Panc1 (cell line): ENCODE data around the gene A2M. TPM values are rescaled to one million over a fixed set of nuclear protein-coding genes. Genes with fewer than 3 reads are reported as not detected.
A peak's percentile ranks its signal among the peaks of the same experiment; 100 is the strongest.

Experiments
- ATAC-seq: fragments of 200-7000 bp; cut with Tn5 transposase; 2 replicates; pipeline ENCODE4 v1.9.1; 2020; ENCODE audit warnings: mild to moderate bottlenecking, moderate library complexity
- BruUV-seq: library from RNA; stranded (reverse); fragments of 400-500 nt; replicated peaks from 2 replicates; lab custom pipeline; 2021; lab: Mats Ljungman, UMichigan
- CTCF ChIA-PET: fragments of 300-600 bp; sonication (Branson Sonifier 250); formaldehyde crosslinking; loops from one replicate; lab custom pipeline; 2022; ENCODE audit warnings: antibody characterized with exemption; lab: Charles Lee
- POLR2A ChIA-PET: fragments of 300-600 bp; sonication (Branson Sonifier 250); formaldehyde crosslinking; loops from one replicate; lab custom pipeline; 2022; ENCODE audit warnings: antibody characterized with exemption; lab: Charles Lee
- DNase-seq: peaks from one replicate; pipeline ENCODE4 v3.0.0-alpha.2; 2010; ENCODE audit warnings: low read depth, low spot score
- H3K27ac ChIP-seq: 2 replicates; pipeline ENCODE4 v1.5.1; 2011; ENCODE audit warnings: mild to moderate bottlenecking, low read length, inconsistent platforms
- H3K27me3 ChIP-seq: fragments of 200-500 bp; sonication (Bioruptor generic); 2 replicates; pipeline ENCODE4 v1.6.0; 2014; ENCODE audit warnings: low read length, inconsistent platforms; ENCODE audit not compliant: control insufficient read depth, insufficient read depth
- H3K36me3 ChIP-seq: fragments of 200-500 bp; sonication (Bioruptor generic); 2 replicates; pipeline ENCODE4 v1.5.1; 2014; ENCODE audit warnings: inconsistent platforms, mild to moderate bottlenecking, low read length, moderate library complexity; ENCODE audit not compliant: control insufficient read depth, insufficient read depth
- H3K4me1 ChIP-seq: 2 replicates; pipeline ENCODE4 v1.5.1; 2011; ENCODE audit warnings: inconsistent platforms, mild to moderate bottlenecking, low read length, moderate library complexity; ENCODE audit not compliant: control insufficient read depth, insufficient read depth
- H3K4me3 ChIP-seq, 2 experiments: 2 replicates each; pipeline ENCODE4 v1.5.1; 2011 to 2012; ENCODE audit warnings: low read depth in 2 of 2, low read length in 2 of 2, mild to moderate bottlenecking in 2 of 2, inconsistent platforms in 1 of 2, moderate library complexity in 1 of 2
- H3K9me3 ChIP-seq: fragments of 200-500 bp; sonication (Bioruptor generic); 2 replicates; pipeline ENCODE4 v1.5.1; 2014; ENCODE audit warnings: low read depth, mild to moderate bottlenecking, inconsistent platforms, low read length, moderate library complexity; ENCODE audit not compliant: control insufficient read depth, insufficient read depth
- CTCF ChIP-seq: fragments of 450-650 bp; IDR thresholded peaks from 2 replicates; pipeline ENCODE4 v1.5.1; 2017; ENCODE audit warnings: mild to moderate bottlenecking
- POLR2AphosphoS5 ChIP-seq: IDR thresholded peaks from 2 replicates; pipeline ENCODE4 v1.6.1; 2012; ENCODE audit warnings: mild to moderate bottlenecking, low read depth, low read length, moderate library complexity
- REST ChIP-seq, 2 experiments: IDR thresholded peaks; 2 replicates each; pipeline ENCODE4 v1.6.1; 2011 to 2012; ENCODE audit warnings: low read depth in 2 of 2, control low read depth in 1 of 2, low read length in 1 of 2, mild to moderate bottlenecking in 1 of 2, moderate library complexity in 1 of 2; ENCODE audit not compliant: insufficient read depth in 1 of 2
- SIN3A ChIP-seq: IDR thresholded peaks from 2 replicates; pipeline ENCODE4 v1.6.1; 2012; ENCODE audit warnings: low read depth, mild to moderate bottlenecking, low read length, moderate library complexity, borderline replicate concordance; ENCODE audit not compliant: insufficient read depth
- TCF7L2 ChIP-seq: IDR thresholded peaks from 2 replicates; pipeline ENCODE4 v1.6.1; 2011; ENCODE audit warnings: mild to moderate bottlenecking, low read depth, low read length, inconsistent platforms
- in situ Hi-C: cut with HindIII; loops from 2 replicates; pipeline ENCODE4 v1.10.0; 2016; ENCODE audit warnings: low sequenced_read_pairs, low pct_unique_long_range_greater_than_20kb
- intact Hi-C: fragments of 100-400 bp; cut with micrococcal nuclease; formaldehyde crosslinking; loops from one replicate; pipeline ENCODE4 v1.10.0; 2022; ENCODE audit not compliant: unreplicated experiment
- total RNA-seq: library from RNA; stranded (reverse); gene quantifications from one replicate; pipeline ENCODE4 v1.2.1, GENCODE V29; 2021; ENCODE audit not compliant: unreplicated experiment

The A2M gene
- total RNA-seq, 1 experiment from 2014 or later = 2.1 TPM

GRCh38 chr12:9134981-9135628 is 19.4 kb upstream of the A2M start:
- TF ChIP-seq POLR2AphosphoS5 = no peak
- peak; percentile 47 for TF ChIP-seq CTCF
- ChIA-PET CTCF (interaction anchor here (0.6 kb wide), 1 partner anchor 22 kb away, joined by 4 read pairs; no protein-coding TSS in a partner anchor), POLR2A (no interaction called here)
- in situ Hi-C loops = no loop called here
- Histone ChIP-seq H3K27me3 (0 out of 2 replicates have a peak, but pooled peaks cover 2% of the 10 kb centered on the region), H3K9me3 (no peaks in the 10 kb centered on the region), H3K27ac (no peak overlapping the region), H3K36me3 (no peaks in the 10 kb centered on the region), H3K4me3 (no peak overlapping the region), H3K4me1 (no peaks in the 10 kb centered on the region)
- DNase-seq (no peak), ATAC-seq (no peak)
- BruUV-seq = no TSS peak
- intact Hi-C loops = no loop called here

- H3K4me1 ChIP-seq = no peaks in the 10 kb centered on the region
- no peak overlapping the region for H3K4me3 ChIP-seq
- BruUV-seq = no TSS peak
- 0 out of 2 replicates have a peak, but pooled peaks cover 2% of the 10 kb centered on the region for H3K27me3 ChIP-seq
- ATAC-seq (no peak), DNase-seq (no peak)
- ChIA-PET POLR2A (no interaction called here), CTCF (no interaction called here)
- in situ Hi-C loops = no loop called here
- H3K27ac ChIP-seq = no peak overlapping the region
- TF ChIP-seq REST (IDR thresholded peaks at IDR 0.05; ENCODE audit: insufficient read depth in 1 of 2, low read depth in 2 of 2, low read length in 1 of 2) = no peak
- intact Hi-C loops = no loop called here
- no peaks in the 10 kb centered on the region for H3K36me3 ChIP-seq
- H3K9me3 ChIP-seq = no peaks in the 10 kb centered on the region
Measured at GRCh38 chr12:9133216-9133916, 17.6 kb upstream of the A2M start.

- H3K27me3 ChIP-seq = 0 out of 2 replicates have a peak, but pooled peaks cover 2% of the 10 kb centered on the region
- H3K4me3 ChIP-seq = no peak overlapping the region
- no TSS peak for BruUV-seq
- intact Hi-C loops (no loop called here), in situ Hi-C loops (no loop called here)
- no peak for TF ChIP-seq POLR2AphosphoS5
- no peak for TF ChIP-seq CTCF
- no peak for TF ChIP-seq REST (IDR thresholded peaks at IDR 0.05; ENCODE audit: insufficient read depth in 1 of 2, low read depth in 2 of 2, low read length in 1 of 2)
- TF ChIP-seq SIN3A = no peak
- TF ChIP-seq TCF7L2 = no peak
- DNase-seq = no peak
- POLR2A ChIA-PET = no interaction called here
- CTCF ChIA-PET = no interaction called here
- no peak for ATAC-seq
- H3K9me3 ChIP-seq = no peaks in the 10 kb centered on the region
- no peaks in the 10 kb centered on the region for H3K36me3 ChIP-seq
- H3K27ac ChIP-seq = no peak overlapping the region
- H3K4me1 ChIP-seq = no peaks in the 10 kb centered on the region
Measured at GRCh38 chr12:9132008-9132535, 16.4 kb upstream of the A2M start.
